MM.1S (cell line): ENCODE results near the gene SLC25A25.

Experiments used
- DNase-seq: peaks from one replicate; pipeline ENCODE4 v3.0.0-alpha.2; 2015
- H2AFZ ChIP-seq: fragments of 300-600 bp; sonication (generic); 2 replicates; pipeline ENCODE4 v1.6.0; 2016; ENCODE audit warnings: antibody characterized with exemption, low read length
- H3F3A ChIP-seq: fragments of 300-600 bp; sonication (generic); 2 replicates; pipeline ENCODE4 v1.6.1; 2016; ENCODE audit warnings: mild to moderate bottlenecking, antibody characterized with exemption, low read length, moderate library complexity, mixed read lengths; ENCODE audit not compliant: insufficient read depth
- H3K27ac ChIP-seq: fragments of 300-600 bp; sonication (generic); 2 replicates; pipeline ENCODE4 v1.5.1; 2016; ENCODE audit warnings: mild to moderate bottlenecking, low read length
- H3K27me3 ChIP-seq: fragments of 300-600 bp; sonication (generic); replicated peaks from 2 replicates; pipeline ENCODE4 v1.6.0; 2016; ENCODE audit warnings: low read length; ENCODE audit not compliant: insufficient read depth
- H3K36me3 ChIP-seq: fragments of 300-600 bp; sonication (generic); replicated peaks from 2 replicates; pipeline ENCODE4 v1.6.1; 2016; ENCODE audit warnings: mild to moderate bottlenecking, low read length, mixed read lengths; ENCODE audit not compliant: insufficient read depth
- H3K4me1 ChIP-seq: fragments of 300-600 bp; sonication (generic); 2 replicates; pipeline ENCODE4 v1.6.1; 2016; ENCODE audit warnings: low read length, mixed read lengths
- H3K4me2 ChIP-seq: fragments of 300-600 bp; sonication (generic); 2 replicates; pipeline ENCODE4 v1.6.0; 2016; ENCODE audit warnings: low read depth, low read length
- H3K4me3 ChIP-seq: fragments of 300-600 bp; sonication (generic); 2 replicates; pipeline ENCODE4 v1.5.1; 2016; ENCODE audit warnings: low read length, mixed read lengths
- H3K79me2 ChIP-seq: fragments of 300-600 bp; sonication (generic); 2 replicates; pipeline ENCODE4 v1.6.1; 2016; ENCODE audit warnings: mixed run types, low read length, mixed read lengths
- H3K9ac ChIP-seq: fragments of 300-600 bp; sonication (generic); 2 replicates; pipeline ENCODE4 v1.6.1; 2016; ENCODE audit warnings: low read length, mixed read lengths
- H3K9me2 ChIP-seq: fragments of 300-600 bp; sonication (generic); replicated peaks from 2 replicates; pipeline ENCODE4 v1.6.1; 2016; ENCODE audit warnings: mild to moderate bottlenecking, low read length, mixed read lengths; ENCODE audit not compliant: insufficient read depth
- H3K9me3 ChIP-seq: fragments of 300-600 bp; sonication (generic); replicated peaks from 2 replicates; pipeline ENCODE4 v1.6.1; 2016; ENCODE audit warnings: mild to moderate bottlenecking, low read length, mixed read lengths; ENCODE audit not compliant: insufficient read depth
- H4K20me1 ChIP-seq: fragments of 300-600 bp; sonication (generic); 2 replicates; pipeline ENCODE4 v1.6.1; 2016; ENCODE audit warnings: mild to moderate bottlenecking, low read length, moderate library complexity, mixed read lengths; ENCODE audit not compliant: insufficient read depth
- CTCF ChIP-seq: fragments of 300-600 bp; sonication (generic); IDR thresholded peaks from 2 replicates; pipeline ENCODE4 v1.5.1; 2016; ENCODE audit warnings: antibody characterized with exemption, low read length, mixed read lengths
- EZH2 ChIP-seq: fragments of 300-600 bp; sonication (generic); optimal IDR thresholded peaks from 2 replicates; pipeline ENCODE3; 2017; ENCODE audit warnings: low read depth, mild to moderate bottlenecking, antibody characterized with exemption, low read length, mixed read lengths
- EZH2phosphoT487 ChIP-seq: fragments of 300-600 bp; sonication (generic); IDR thresholded peaks from 2 replicates; pipeline ENCODE4 v1.6.1; 2018; ENCODE audit warnings: antibody characterized with exemption, low read length

SLC25A25 gene

GRCh38 chr9:128103589-128103962 lies 35.5 kb downstream of the SLC25A25 start:
- H3K27me3 ChIP-seq, result no peaks in the 10 kb centered on the region
- peaks cover 11% of the 10 kb centered on the region; the same call in 1 of the 2 replicates for H3F3A ChIP-seq
- no peaks in the 10 kb centered on the region for H3K4me1 ChIP-seq
- H3K79me2 ChIP-seq, result peaks cover 66% of the 10 kb centered on the region
- H3K4me2 ChIP-seq, result no peak overlapping the region
- H3K36me3 ChIP-seq, result peaks cover 10% of the 10 kb centered on the region
- no peak for DNase-seq
- no peak overlapping the region for H3K9ac ChIP-seq
- peaks cover 14% of the 10 kb centered on the region for H4K20me1 ChIP-seq
- H3K9me2 ChIP-seq, result no peaks in the 10 kb centered on the region
- no peak for TF ChIP-seq EZH2phosphoT487
- TF ChIP-seq CTCF, result no peak
- no peak overlapping the region for H3K27ac ChIP-seq
- H3K4me3 ChIP-seq, result no peak overlapping the region
- H2AFZ ChIP-seq, result no peak overlapping the region
- H3K9me3 ChIP-seq, result no peaks in the 10 kb centered on the region

GRCh38 chr9:128104171-128104618 lies 36.2 kb downstream of the SLC25A25 start:
- no peaks in the 10 kb centered on the region for H3K9me3 ChIP-seq
- no peaks in the 10 kb centered on the region for H3K27me3 ChIP-seq
- H2AFZ ChIP-seq, result no peak overlapping the region
- H3K27ac ChIP-seq, result no peak overlapping the region
- H3K79me2 ChIP-seq, result peaks cover 59% of the 10 kb centered on the region
- H3K4me3 ChIP-seq, result no peak overlapping the region
- H3K9me2 ChIP-seq, result no peaks in the 10 kb centered on the region
- H3K9ac ChIP-seq, result no peak overlapping the region
- H3K4me2 ChIP-seq, result no peak overlapping the region
- peaks cover 8% of the 10 kb centered on the region for H4K20me1 ChIP-seq
- H3F3A ChIP-seq, result peaks cover 12% of the 10 kb centered on the region; the same call in 1 of the 2 replicates
- H3K4me1 ChIP-seq, result no peaks in the 10 kb centered on the region
- H3K36me3 ChIP-seq, result peaks cover 10% of the 10 kb centered on the region
- TF ChIP-seq CTCF, result no peak
- no peak for TF ChIP-seq EZH2phosphoT487
- no peak for TF ChIP-seq EZH2
- DNase-seq, result no peak

GRCh38 chr9:128105538-128106175 lies 37.6 kb downstream of the SLC25A25 start:
- H3K79me2 ChIP-seq, result peaks cover 45% of the 10 kb centered on the region
- H3K36me3 ChIP-seq, result peaks cover 10% of the 10 kb centered on the region
- no peak overlapping the region for H3K9ac ChIP-seq
- H2AFZ ChIP-seq, result no peak overlapping the region
- H4K20me1 ChIP-seq, result no peaks in the 10 kb centered on the region
- H3K4me1 ChIP-seq, result no peaks in the 10 kb centered on the region
- no peak overlapping the region for H3K27ac ChIP-seq
- no peak for DNase-seq
- H3K9me3 ChIP-seq, result no peaks in the 10 kb centered on the region
- no peak overlapping the region for H3K4me2 ChIP-seq
- peaks cover 16% of the 10 kb centered on the region; the same call in 1 of the 2 replicates for H3F3A ChIP-seq
- no peaks in the 10 kb centered on the region for H3K27me3 ChIP-seq
- TF ChIP-seq EZH2phosphoT487 (no peak), CTCF (no peak), EZH2 (no peak)
- no peaks in the 10 kb centered on the region for H3K9me2 ChIP-seq
- no peak overlapping the region for H3K4me3 ChIP-seq
